H9 (cell line): Measurements from ENCODE around the gene NEK4. TPM values are rescaled to one million over a fixed set of nuclear protein-coding genes. Genes with fewer than 3 reads are reported as not detected.

ENCODE experiments used
- DNase-seq: peaks from one replicate; pipeline ENCODE4 v3.0.0-alpha.2; 2017
- H2AFZ ChIP-seq: one replicate; pipeline ENCODE4 v1.6.1; 2013; ENCODE audit warnings: mild to moderate bottlenecking, low read length, control low read depth, moderate library complexity
- H2AK5ac ChIP-seq: 2 replicates; pipeline ENCODE4 v1.6.1; 2013; ENCODE audit warnings: low read length, control low read depth, mixed read lengths; ENCODE audit not compliant: insufficient read length
- H2BK120ac ChIP-seq: one replicate; pipeline ENCODE4 v1.6.1; 2013; ENCODE audit warnings: low read depth, mild to moderate bottlenecking, low read length, control low read depth, inconsistent platforms; ENCODE audit not compliant: poor library complexity, severe bottlenecking
- H2BK12ac ChIP-seq: 2 replicates; pipeline ENCODE4 v1.6.1; 2013; ENCODE audit warnings: low read length, control low read depth, mixed read lengths, low read depth; ENCODE audit not compliant: insufficient read length
- H2BK15ac ChIP-seq: 2 replicates; pipeline ENCODE4 v1.6.1; 2013; ENCODE audit warnings: low read depth, low read length, control low read depth
- H2BK20ac ChIP-seq: one replicate; pipeline ENCODE4 v1.6.1; 2013; ENCODE audit warnings: low read depth, mild to moderate bottlenecking, low read length, control low read depth, inconsistent platforms; ENCODE audit not compliant: poor library complexity, severe bottlenecking
- H2BK5ac ChIP-seq: 2 replicates; pipeline ENCODE4 v1.6.1; 2013; ENCODE audit warnings: low read length, control low read depth, mixed read lengths; ENCODE audit not compliant: insufficient read length
- H3K14ac ChIP-seq: 2 replicates; pipeline ENCODE4 v1.6.1; 2013; ENCODE audit warnings: low read length, control low read depth; ENCODE audit not compliant: insufficient read depth
- H3K18ac ChIP-seq: 2 replicates; pipeline ENCODE4 v1.6.1; 2013; ENCODE audit warnings: low read depth, mild to moderate bottlenecking, mixed read lengths, low read length, control low read depth; ENCODE audit not compliant: insufficient read length
- H3K23ac ChIP-seq: 2 replicates; pipeline ENCODE4 v1.6.1; 2013; ENCODE audit warnings: low read length, control low read depth, mixed read lengths, low read depth; ENCODE audit not compliant: insufficient read length
- H3K23me2 ChIP-seq: 2 replicates; pipeline ENCODE4 v1.6.1; 2013; ENCODE audit warnings: low read depth, mild to moderate bottlenecking, mixed read lengths, low read length, control low read depth; ENCODE audit not compliant: insufficient read length, poor library complexity, severe bottlenecking
- H3K27ac ChIP-seq: 2 replicates; pipeline ENCODE4 v1.5.1; 2013; ENCODE audit warnings: low read length, control low read depth, mixed read lengths, low read depth; ENCODE audit not compliant: insufficient read length
- H3K27me3 ChIP-seq: 2 replicates; pipeline ENCODE4 v1.6.1; 2013; ENCODE audit warnings: low read length, control low read depth, inconsistent platforms; ENCODE audit not compliant: insufficient read depth
- H3K4ac ChIP-seq: 2 replicates; pipeline ENCODE4 v1.6.1; 2013; ENCODE audit warnings: low read depth, mild to moderate bottlenecking, control low read depth, inconsistent platforms, low read length, moderate library complexity
- H3K4me1 ChIP-seq: 2 replicates; pipeline ENCODE4 v1.6.1; 2013; ENCODE audit warnings: low read length, control low read depth, inconsistent platforms; ENCODE audit not compliant: insufficient read depth
- H3K4me2 ChIP-seq: 2 replicates; pipeline ENCODE4 v1.6.1; 2013; ENCODE audit warnings: low read length, control low read depth, mixed read lengths; ENCODE audit not compliant: insufficient read length, insufficient read depth
- H3K56ac ChIP-seq: 2 replicates; pipeline ENCODE4 v1.6.1; 2013; ENCODE audit warnings: low read depth, mild to moderate bottlenecking, mixed read lengths, low read length, control low read depth; ENCODE audit not compliant: insufficient read length
- H3K79me1 ChIP-seq: 2 replicates; pipeline ENCODE4 v1.6.1; 2013; ENCODE audit warnings: low read depth, mild to moderate bottlenecking, moderate library complexity, low read length, control low read depth, inconsistent platforms; ENCODE audit not compliant: insufficient read depth, poor library complexity, severe bottlenecking
- H3K79me2 ChIP-seq: 2 replicates; pipeline ENCODE4 v1.6.1; 2013; ENCODE audit warnings: low read length, control low read depth, inconsistent platforms; ENCODE audit not compliant: insufficient read depth
- H3K9ac ChIP-seq: 2 replicates; pipeline ENCODE4 v1.6.1; 2013; ENCODE audit warnings: low read length, control low read depth, mixed read lengths; ENCODE audit not compliant: insufficient read length; ENCODE audit errors: extremely low read depth
- H3K9me3 ChIP-seq: one replicate; pipeline ENCODE4 v1.6.1; 2013; ENCODE audit warnings: low read depth, low read length, inconsistent platforms; ENCODE audit not compliant: control insufficient read depth
- H3T11ph ChIP-seq: one replicate; pipeline ENCODE4 v1.6.1; 2013; ENCODE audit warnings: mild to moderate bottlenecking, low read length, control low read depth, inconsistent platforms
- H4K20me1 ChIP-seq: one replicate; pipeline ENCODE4 v1.6.1; 2013; ENCODE audit not compliant: control insufficient read depth, insufficient read length, insufficient read depth
- H4K5ac ChIP-seq: 2 replicates; pipeline ENCODE4 v1.6.1; 2013; ENCODE audit warnings: low read depth, mild to moderate bottlenecking, mixed read lengths, low read length, control low read depth; ENCODE audit not compliant: insufficient read length
- H4K8ac ChIP-seq: replicated peaks from 2 replicates; pipeline ENCODE4 v1.6.1; 2013; ENCODE audit warnings: low read length, control low read depth, mixed read lengths, low read depth; ENCODE audit not compliant: insufficient read length
- H4K91ac ChIP-seq: 2 replicates; pipeline ENCODE4 v1.6.1; 2013; ENCODE audit warnings: low read depth, mild to moderate bottlenecking, moderate library complexity, mixed read lengths, low read length, control low read depth; ENCODE audit not compliant: insufficient read length
- H3K27ac Mint-ChIP-seq, 3 experiments: 2 replicates in 2 of 3; 3 replicates in 1 of 3; pipeline ENCODE4 v1.8.0; 2020 to 2021; ENCODE audit warnings: mixed read lengths in 3 of 3, mild to moderate bottlenecking in 1 of 3, moderate library complexity in 1 of 3
- H3K27me3 Mint-ChIP-seq: 2 replicates; pipeline ENCODE4 v1.8.0; 2021; ENCODE audit warnings: low read depth, mild to moderate bottlenecking, moderate library complexity, mixed read lengths
- H3K36me3 Mint-ChIP-seq, 3 experiments: 2 replicates in 2 of 3; 3 replicates in 1 of 3; pipeline ENCODE4 v1.8.0; 2020 to 2021; ENCODE audit warnings: low read depth in 3 of 3, mixed read lengths in 3 of 3; ENCODE audit not compliant: insufficient read depth in 1 of 3
- H3K4me1 Mint-ChIP-seq, 2 experiments: 2 replicates each; pipeline ENCODE4 v1.8.0; 2020; ENCODE audit warnings: mixed read lengths in 2 of 2
- H3K4me3 Mint-ChIP-seq, 2 experiments: 2 replicates in 1 of 2; 3 replicates in 1 of 2; pipeline ENCODE4 v1.8.0; 2020 to 2021; ENCODE audit warnings: mild to moderate bottlenecking in 2 of 2, mixed read lengths in 2 of 2, moderate library complexity in 1 of 2
- H3K9me3 Mint-ChIP-seq, 2 experiments: 2 replicates in 1 of 2; 3 replicates in 1 of 2; pipeline ENCODE4 v1.8.0; 2020; ENCODE audit warnings: mild to moderate bottlenecking in 2 of 2, mixed read lengths in 2 of 2, moderate library complexity in 1 of 2
- CTCF ChIP-seq: fragments of 200-600 bp; sonication (generic); conservative IDR thresholded peaks from 3 replicates; pipeline ENCODE4 v1.8.0; 2021; ENCODE audit warnings: antibody characterized with exemption, mild to moderate bottlenecking
- WGBS: extraction: QIAGEN DNeasy Blood & Tissue Kit; methylation state at CpG from one replicate; pipeline ENCODE4 v1.1.7; 2013; ENCODE audit warnings: missing lambda C conversion rate, low lambda C conversion rate, mixed read lengths; ENCODE audit not compliant: insufficient read length; ENCODE audit errors: extremely low coverage; 5-methylcytosine and 5-hydroxymethylcytosine counted together
- total RNA-seq: library from RNA; stranded (reverse); gene quantifications from 2 replicates; pipeline ENCODE4 v1.2.1, GENCODE V29; 2021

The NEK4 gene
- total RNA-seq, 1 experiment from 2014 or later: 36.0 TPM

- TF ChIP-seq CTCF: no peak
- no peak overlapping the region for H3K4me2 ChIP-seq
- no peak overlapping the region for H2BK120ac ChIP-seq
- H3K27ac ChIP-seq: no peak overlapping the region
- no peaks in the 10 kb centered on the region for H3K9me3 ChIP-seq
- H3K4ac ChIP-seq: no peak overlapping the region
- H4K5ac ChIP-seq: no peak overlapping the region
- no peak overlapping the region for H2BK20ac ChIP-seq
- Mint-ChIP-seq H3K27ac (no peak overlapping the region; a peak in 2 of 7 replicates), H3K27me3 (peaks cover 4% of the 10 kb centered on the region), H3K36me3 (no peaks in the 10 kb centered on the region; a peak in 1 of 7 replicates), H3K4me3 (no peak overlapping the region), H3K4me1 (peaks cover 12 to 13% of the 10 kb centered on the region in 2 experiments), H3K9me3 (no peaks in the 10 kb centered on the region)
- no peak overlapping the region for H3K23ac ChIP-seq
- H4K91ac ChIP-seq: no peak overlapping the region
- no peak overlapping the region for H4K8ac ChIP-seq
- H2BK15ac ChIP-seq: no peak overlapping the region
- no peaks in the 10 kb centered on the region for H3K27me3 ChIP-seq
- H3K79me2 ChIP-seq: no peaks in the 10 kb centered on the region
- no CpG with 5 or more reads among the region's 12 CpGs for WGBS
- H4K20me1 ChIP-seq: no peaks in the 10 kb centered on the region
- no peak overlapping the region for H2BK12ac ChIP-seq
- no peak overlapping the region for H3K18ac ChIP-seq
- H3K23me2 ChIP-seq: no peaks in the 10 kb centered on the region
- H2AFZ ChIP-seq: no peak overlapping the region
- no peak overlapping the region for H2BK5ac ChIP-seq
- no peaks in the 10 kb centered on the region for H3K79me1 ChIP-seq
- no peak overlapping the region for H3K56ac ChIP-seq
- H2AK5ac ChIP-seq: no peak overlapping the region
- peak; percentile 27 for DNase-seq
- H3K4me1 ChIP-seq: peaks cover 3% of the 10 kb centered on the region
- H3T11ph ChIP-seq: no peak overlapping the region
- no peak overlapping the region for H3K14ac ChIP-seq
- H3K9ac ChIP-seq: no peak overlapping the region
Observed at GRCh38 chr3:52782412-52783210, 11.9 kb upstream of the NEK4 start.
